Ramos (cell line): ENCODE measurements around the gene INPP5K.
"Not testable (repeated sequence)": the region's sequence is repeated elsewhere in the genome, so short reads cannot be mapped to it uniquely, and the experiment has no call there.

Experiments
- in situ Hi-C: fragments of 300-500 bp; cut with MboI; formaldehyde crosslinking; loops from one replicate; pipeline ENCODE4 v1.14.3; 2022; ENCODE audit warnings: low sequenced_read_pairs; ENCODE audit not compliant: unreplicated experiment

The INPP5K gene

GRCh38 chr17:1551741-1552140 lies 35.3 kb upstream of the INPP5K start:
- in situ Hi-C loops, result no loop called here

DNA sequence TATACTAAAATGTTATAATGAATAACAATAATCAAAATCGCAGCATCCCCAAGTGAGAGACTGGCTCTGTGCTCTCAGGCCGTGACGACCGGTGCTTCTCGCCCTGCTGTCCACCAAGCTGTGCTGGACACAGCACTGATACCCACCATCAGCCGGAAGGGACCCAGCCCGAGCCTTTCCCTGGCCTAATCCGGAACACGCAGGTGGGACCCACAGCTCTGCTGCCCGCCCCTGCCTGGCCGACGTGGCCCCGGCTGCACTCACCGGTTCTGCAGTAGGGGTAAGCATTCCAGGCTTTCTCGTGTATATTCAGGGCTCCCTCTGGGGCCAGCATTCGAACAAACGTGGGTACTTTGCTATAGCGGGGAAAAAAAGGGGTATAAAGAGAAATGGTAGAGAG lies 31.6 kb upstream of the INPP5K start:
- in situ Hi-C loops, result no loop called here

- in situ Hi-C loops, result no loop called here
These were observed 30.0 kb upstream of the INPP5K start for GRCh38 chr17:1546292-1546922.

GRCh38 chr17:1545618-1546017 lies 29.2 kb upstream of the INPP5K start:
- in situ Hi-C loops, result no loop called here

DNA sequence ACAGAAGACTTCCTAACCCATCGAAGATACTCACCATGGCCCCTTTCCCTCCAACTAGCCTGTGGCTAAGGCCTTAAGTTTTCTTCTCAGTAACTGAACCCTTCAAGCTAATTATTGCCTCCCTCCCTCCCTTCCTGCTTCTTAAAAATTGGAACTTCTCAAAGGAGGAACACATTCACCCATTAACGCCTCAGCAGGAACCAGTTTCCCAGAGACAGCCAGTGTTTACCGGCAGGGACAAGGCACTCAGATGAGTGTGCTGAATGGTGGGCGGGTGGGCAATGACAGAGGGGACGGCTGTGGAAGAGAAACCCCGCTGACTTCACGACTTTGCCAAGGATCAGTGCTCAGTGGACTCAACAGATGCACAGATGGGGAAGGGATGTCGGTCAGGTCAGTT lies 25.9 kb upstream of the INPP5K start:
- in situ Hi-C loops, result no loop called here

DNA sequence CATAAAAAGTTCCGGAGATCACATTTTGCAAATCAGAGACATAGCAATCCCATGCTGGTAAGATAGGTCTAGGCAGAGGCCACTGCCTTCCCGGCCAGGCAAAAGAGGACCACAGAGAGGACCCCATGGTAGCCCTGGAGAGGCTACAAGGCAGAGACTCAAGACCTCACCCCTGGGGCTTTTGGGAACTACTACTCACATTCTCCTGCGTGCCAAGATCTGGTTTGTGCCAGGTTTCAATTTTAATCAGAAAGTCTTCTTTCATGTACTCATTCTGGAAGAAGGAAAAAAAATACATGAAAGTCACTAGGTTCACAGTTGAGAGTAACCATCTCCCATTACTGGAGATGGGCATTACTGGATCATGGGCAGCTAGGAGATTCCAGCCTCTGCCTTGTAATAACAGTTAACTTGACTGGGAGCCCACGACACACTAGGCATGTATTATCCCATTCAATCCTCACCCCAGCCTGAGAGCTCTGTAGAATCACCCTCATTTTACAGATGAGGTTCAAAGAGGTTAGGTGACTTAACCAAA lies 25.0 kb upstream of the INPP5K start:
- in situ Hi-C loops, result no loop called here

DNA sequence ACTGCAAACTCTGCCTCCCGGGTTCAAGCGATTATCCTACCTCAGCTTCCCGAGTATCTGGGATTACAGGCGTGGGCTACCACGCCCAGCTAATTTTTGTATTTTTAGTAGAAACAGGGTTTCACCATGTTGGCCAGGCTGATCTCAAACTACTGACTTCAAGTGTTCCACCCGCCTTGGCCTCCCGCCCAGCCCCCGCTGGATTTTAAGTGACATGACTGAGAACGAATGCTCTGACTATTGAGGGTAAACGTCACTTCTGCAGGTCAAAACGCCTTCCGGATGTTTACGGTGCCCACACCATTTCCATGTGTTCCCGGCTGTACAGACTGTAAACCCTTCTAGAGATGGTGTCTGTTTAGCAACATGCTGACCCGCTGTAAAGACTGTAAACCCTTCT lies 23.4 kb upstream of the INPP5K start:
- in situ Hi-C loops, result no loop called here

GRCh38 chr17:1535737-1536136 lies 19.3 kb upstream of the INPP5K start:
- in situ Hi-C loops, result no loop called here

DNA sequence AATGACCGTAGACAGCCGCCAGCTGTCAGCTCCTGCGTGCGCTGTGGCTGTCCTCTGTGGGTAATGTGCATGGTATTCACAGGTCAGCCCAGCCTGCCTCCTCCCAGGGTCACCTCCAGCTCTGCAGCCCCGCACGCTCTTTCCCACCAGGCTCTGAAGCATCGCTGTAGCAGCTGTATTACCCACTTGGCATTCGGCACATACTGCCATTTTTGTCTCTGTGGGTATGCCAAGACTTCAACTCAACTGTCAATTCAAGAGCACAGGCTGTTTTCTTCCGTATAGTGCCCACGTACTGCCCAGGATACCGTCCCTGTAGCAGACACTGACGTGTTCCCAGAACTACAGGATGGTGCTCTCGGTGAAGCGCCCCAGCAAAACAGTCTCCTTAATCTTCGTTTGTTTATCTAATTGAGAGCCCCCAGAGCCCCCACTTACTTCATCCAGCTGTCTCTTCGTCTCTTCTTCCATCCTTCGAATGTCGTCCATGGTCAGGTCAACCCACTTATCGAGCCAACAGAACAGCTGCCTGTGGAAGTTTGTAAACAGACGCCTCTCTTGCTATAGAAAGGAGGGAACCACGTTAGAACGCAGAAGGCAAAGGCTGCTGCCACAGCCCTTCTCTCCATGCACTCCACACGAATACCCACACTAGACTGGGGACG lies 17.4 kb upstream of the INPP5K start:
- in situ Hi-C loops, result no loop called here

- in situ Hi-C loops, result no loop called here
These were observed 16.6 kb upstream of the INPP5K start for GRCh38 chr17:1532836-1533602.

DNA sequence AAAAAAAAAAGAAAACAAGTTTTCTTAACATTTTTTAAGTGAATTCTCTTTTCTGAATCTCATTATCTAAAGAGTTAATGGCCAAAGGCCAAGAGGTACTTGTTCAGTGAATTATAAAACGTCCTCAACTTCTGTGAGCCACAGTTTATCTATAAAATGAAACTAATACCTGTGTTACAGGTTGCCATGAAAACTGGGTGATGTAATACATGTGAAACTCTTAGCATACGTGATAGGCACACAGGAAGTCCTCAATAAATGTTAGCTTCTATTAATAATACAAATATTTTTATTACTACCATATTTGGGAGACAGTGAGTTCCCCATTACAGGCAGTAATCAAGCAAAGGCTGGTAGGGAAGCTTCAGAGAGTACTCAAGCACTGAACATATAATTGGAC lies 13.5 kb upstream of the INPP5K start:
- in situ Hi-C loops, result no loop called here

DNA sequence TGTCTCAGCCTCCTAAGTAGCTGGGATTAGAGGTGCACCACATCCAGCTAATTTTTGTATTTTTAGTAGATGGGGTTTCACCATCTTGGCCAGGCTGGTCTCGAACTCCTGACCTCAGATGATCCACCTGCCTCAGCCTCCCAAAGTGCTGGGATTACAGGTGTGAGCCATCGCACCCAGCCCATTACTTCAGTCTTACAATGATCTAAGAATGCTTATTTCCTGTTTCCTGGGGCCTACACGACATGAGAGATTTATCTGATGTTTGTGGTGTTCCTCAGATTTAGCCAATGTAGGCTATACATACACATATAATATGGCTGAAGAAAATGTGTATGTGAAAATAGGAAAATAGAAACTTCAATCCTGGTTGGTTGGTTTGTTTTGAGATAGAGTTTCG lies 10.5 kb upstream of the INPP5K start:
- in situ Hi-C loops, result not testable (repeated sequence)

DNA sequence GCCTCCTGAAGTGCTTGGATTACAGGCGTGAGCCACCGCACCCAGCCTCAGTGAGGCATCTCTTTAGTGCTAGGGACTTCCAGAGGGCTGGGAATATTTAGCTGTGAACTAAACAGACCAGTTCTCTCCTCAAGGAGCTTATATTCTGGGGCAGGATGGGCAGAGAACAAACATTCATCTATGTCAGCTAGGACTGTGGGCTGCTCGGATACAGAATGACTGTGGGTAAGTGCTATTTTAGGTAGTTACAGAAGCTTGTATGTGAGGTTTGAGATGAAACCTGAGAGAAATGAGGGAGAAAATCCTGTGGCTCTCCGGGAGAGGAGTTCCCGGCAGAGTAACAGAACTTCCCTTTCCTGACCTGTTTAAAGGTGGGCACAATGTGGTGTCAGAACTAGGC lies 6.2 kb upstream of the INPP5K start:
- in situ Hi-C loops, result no loop called here

DNA sequence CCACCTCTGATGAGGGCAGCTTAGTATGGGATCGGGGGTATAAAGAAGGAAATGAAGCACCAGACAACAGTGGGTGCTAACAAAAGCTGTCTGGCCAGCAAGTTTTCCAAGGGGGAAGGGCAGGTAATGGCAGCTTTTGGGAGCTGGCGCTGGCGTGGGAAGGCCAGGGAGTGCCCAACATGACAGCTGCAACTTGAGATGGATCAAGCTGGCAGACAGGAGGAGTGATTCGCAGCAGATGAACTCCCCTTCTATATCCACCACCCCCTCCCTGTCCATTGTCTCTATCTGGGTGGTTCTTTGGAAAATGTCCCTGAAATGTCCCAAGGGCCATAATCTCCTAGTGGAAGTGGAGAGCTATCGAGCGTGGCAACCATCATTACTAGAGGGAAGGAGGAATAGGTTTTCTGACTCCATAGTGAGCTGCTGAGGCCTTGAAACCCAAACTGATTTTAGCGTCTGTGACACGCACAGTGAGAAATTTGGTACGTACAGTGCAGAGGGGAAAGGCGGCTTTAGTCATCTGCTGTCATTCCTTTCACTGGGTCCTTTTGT lies 4.8 kb upstream of the INPP5K start:
- in situ Hi-C loops, result no loop called here

- in situ Hi-C loops, result loop anchor here (10.0 kb wide), 1 partner anchor 165 kb away; no protein-coding TSS in a partner anchor
These were observed 3.3 kb upstream of the INPP5K start for GRCh38 chr17:1519678-1520077.

- in situ Hi-C loops, result loop anchor here (10.0 kb wide), 1 partner anchor 164 kb away; no protein-coding TSS in a partner anchor
These were observed 2.0 kb upstream of the INPP5K start for GRCh38 chr17:1518410-1518809.

DNA sequence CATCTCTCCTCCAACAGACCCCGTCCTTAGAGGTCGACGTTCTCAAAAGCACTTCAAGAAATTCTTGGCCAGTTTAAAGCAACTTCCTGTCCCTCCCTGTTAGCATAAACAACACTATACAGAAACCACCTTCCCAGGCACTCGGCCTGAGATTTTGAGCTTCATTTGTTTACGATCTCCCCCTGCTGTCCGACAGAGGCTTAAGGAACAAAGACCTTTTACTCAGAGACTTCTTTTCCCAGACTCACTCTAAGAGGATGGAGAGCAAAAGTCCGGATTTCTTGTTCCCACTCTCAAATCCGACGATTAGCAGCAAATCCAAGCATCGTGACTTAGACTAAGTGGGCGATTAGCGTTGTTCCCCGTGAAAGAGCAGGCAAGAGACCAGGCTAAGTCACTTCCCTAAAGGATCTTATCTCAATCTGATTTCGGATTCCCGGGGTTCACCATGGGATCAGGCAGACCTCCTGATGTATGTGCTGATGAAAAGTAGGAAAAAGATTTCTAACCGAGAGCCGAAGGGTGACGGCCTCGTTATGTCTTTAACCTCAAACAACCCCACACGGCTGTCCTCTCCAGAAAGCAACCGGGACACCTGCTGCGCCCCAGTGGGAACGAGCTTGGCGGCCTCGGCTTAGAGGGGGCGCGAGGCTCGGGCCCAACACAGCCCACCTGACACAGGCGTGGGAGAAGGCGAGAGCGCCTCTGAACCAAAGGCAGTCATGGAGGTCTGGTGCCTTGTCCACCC lies 598 bp downstream of the INPP5K start:
- in situ Hi-C loops, result loop anchor here (10.0 kb wide), 1 partner anchor 161 kb away; no protein-coding TSS in a partner anchor

- in situ Hi-C loops, result loop anchor here (10.0 kb wide), 1 partner anchor 158 kb away; no protein-coding TSS in a partner anchor
These were observed 4.1 kb downstream of the INPP5K start for GRCh38 chr17:1512351-1512750.

- in situ Hi-C loops, result loop anchor here (10.0 kb wide), 1 partner anchor 157 kb away; no protein-coding TSS in a partner anchor
These were observed 4.6 kb downstream of the INPP5K start for GRCh38 chr17:1511756-1512321.
